ENCODE data around the gene GABARAPL2.

The GABARAPL2 gene

GRCh38 chr16:75566040-75566757 is at the start of gene GABARAPL2:
Gene GABARAPL2, plus strand, starts transcription at chr16:75566379. Its CDS starts 108 bp downstream, at chr16:75566487.
- H3K4me1 ChIP-seq (ENCODE audit: insufficient read depth, low read length): peaks cover 13% of the 10 kb centered on the region
- H3K9ac ChIP-seq (ENCODE audit: low read depth, low read length): peak within 1 kb of the TSS; percentile 97
- H3K36me3 ChIP-seq (ENCODE audit: insufficient read depth, low read length): peaks cover 14% of the 10 kb centered on the region
- H3K9me3 ChIP-seq (ENCODE audit: control insufficient read depth, insufficient read depth, low read length): no peaks in the 10 kb centered on the region

GRCh38 chr16:75519175-75519574 is 47.0 kb upstream of the GABARAPL2 start:
- H3K36me3 ChIP-seq (ENCODE audit: insufficient read depth, low read length): no peaks in the 10 kb centered on the region
- H3K9me3 ChIP-seq (ENCODE audit: control insufficient read depth, insufficient read depth, low read length): no peaks in the 10 kb centered on the region
- no peaks in the 10 kb centered on the region for H3K4me1 ChIP-seq (ENCODE audit: insufficient read depth, low read length)
- H3K9ac ChIP-seq (ENCODE audit: low read depth, low read length): no peak overlapping the region

GRCh38 chr16:75526032-75526790 is 40.0 kb upstream of the GABARAPL2 start:
- H3K36me3 ChIP-seq (ENCODE audit: insufficient read depth, low read length): no peaks in the 10 kb centered on the region

GRCh38 chr16:75527825-75528299 is 38.3 kb upstream of the GABARAPL2 start:
- Histone ChIP-seq H3K9me3 (ENCODE audit: control insufficient read depth, insufficient read depth, low read length) (no peaks in the 10 kb centered on the region), H3K9ac (ENCODE audit: low read depth, low read length) (no peak overlapping the region), H3K36me3 (ENCODE audit: insufficient read depth, low read length) (no peaks in the 10 kb centered on the region), H3K4me1 (ENCODE audit: insufficient read depth, low read length) (no peaks in the 10 kb centered on the region)

More at GRCh38 chr16:75526032-75526790, 40.0 kb upstream of the GABARAPL2 start:
- no peaks in the 10 kb centered on the region for H3K9me3 ChIP-seq (ENCODE audit: control insufficient read depth, insufficient read depth, low read length)
- H3K4me1 ChIP-seq (ENCODE audit: insufficient read depth, low read length): no peaks in the 10 kb centered on the region
- H3K9ac ChIP-seq (ENCODE audit: low read depth, low read length): no peak overlapping the region

GRCh38 chr16:75529056-75529905 is 36.9 kb upstream of the GABARAPL2 start:
- Histone ChIP-seq H3K36me3 (ENCODE audit: insufficient read depth, low read length) (no peaks in the 10 kb centered on the region), H3K9me3 (ENCODE audit: control insufficient read depth, insufficient read depth, low read length) (no peaks in the 10 kb centered on the region), H3K4me1 (ENCODE audit: insufficient read depth, low read length) (no peaks in the 10 kb centered on the region), H3K9ac (ENCODE audit: low read depth, low read length) (no peak overlapping the region)

GRCh38 chr16:75529959-75530358 is 36.2 kb upstream of the GABARAPL2 start:
- H3K36me3 ChIP-seq (ENCODE audit: insufficient read depth, low read length): no peaks in the 10 kb centered on the region

GRCh38 chr16:75532142-75532765 is 33.9 kb upstream of the GABARAPL2 start:
- Histone ChIP-seq H3K9ac (ENCODE audit: low read depth, low read length) (no peak overlapping the region), H3K36me3 (ENCODE audit: insufficient read depth, low read length) (no peaks in the 10 kb centered on the region), H3K4me1 (ENCODE audit: insufficient read depth, low read length) (no peaks in the 10 kb centered on the region; the same call in 1 of the 2 replicates), H3K9me3 (ENCODE audit: control insufficient read depth, insufficient read depth, low read length) (no peaks in the 10 kb centered on the region)

More at GRCh38 chr16:75529959-75530358, 36.2 kb upstream of the GABARAPL2 start:
- Histone ChIP-seq H3K9me3 (ENCODE audit: control insufficient read depth, insufficient read depth, low read length) (no peaks in the 10 kb centered on the region), H3K9ac (ENCODE audit: low read depth, low read length) (no peak overlapping the region), H3K4me1 (ENCODE audit: insufficient read depth, low read length) (no peaks in the 10 kb centered on the region)

- H3K9me3 ChIP-seq (ENCODE audit: control insufficient read depth, insufficient read depth, low read length): no peaks in the 10 kb centered on the region
Measured at GRCh38 chr16:75532791-75533190, 33.4 kb upstream of the GABARAPL2 start.

GRCh38 chr16:75534560-75535205 is 31.5 kb upstream of the GABARAPL2 start:
- Histone ChIP-seq H3K9ac (ENCODE audit: low read depth, low read length) (no peak overlapping the region), H3K36me3 (ENCODE audit: insufficient read depth, low read length) (no peaks in the 10 kb centered on the region), H3K4me1 (ENCODE audit: insufficient read depth, low read length) (no peaks in the 10 kb centered on the region; the same call in 1 of the 2 replicates), H3K9me3 (ENCODE audit: control insufficient read depth, insufficient read depth, low read length) (no peaks in the 10 kb centered on the region)

More at GRCh38 chr16:75532791-75533190, 33.4 kb upstream of the GABARAPL2 start:
- H3K4me1 ChIP-seq (ENCODE audit: insufficient read depth, low read length): no peaks in the 10 kb centered on the region; the same call in 1 of the 2 replicates
- H3K9ac ChIP-seq (ENCODE audit: low read depth, low read length): no peak overlapping the region
- H3K36me3 ChIP-seq (ENCODE audit: insufficient read depth, low read length): no peaks in the 10 kb centered on the region

GRCh38 chr16:75535211-75535843 is 30.9 kb upstream of the GABARAPL2 start:
- Histone ChIP-seq H3K36me3 (ENCODE audit: insufficient read depth, low read length) (no peaks in the 10 kb centered on the region), H3K9ac (ENCODE audit: low read depth, low read length) (no peak overlapping the region), H3K4me1 (ENCODE audit: insufficient read depth, low read length) (no peaks in the 10 kb centered on the region; the same call in 1 of the 2 replicates), H3K9me3 (ENCODE audit: control insufficient read depth, insufficient read depth, low read length) (no peaks in the 10 kb centered on the region)

GRCh38 chr16:75535901-75536300 is 30.3 kb upstream of the GABARAPL2 start, which contains the start of gene CHST5:
Gene CHST5, minus strand, starts transcription at chr16:75536108. Its CDS starts 5,724 bp downstream, at chr16:75530384.
- Histone ChIP-seq H3K9me3 (ENCODE audit: control insufficient read depth, insufficient read depth, low read length) (no peaks in the 10 kb centered on the region), H3K4me1 (ENCODE audit: insufficient read depth, low read length) (no peaks in the 10 kb centered on the region; the same call in 1 of the 2 replicates), H3K9ac (ENCODE audit: low read depth, low read length) (no peak within 1 kb of the TSS), H3K36me3 (ENCODE audit: insufficient read depth, low read length) (no peaks in the 10 kb centered on the region)

GRCh38 chr16:75537776-75538175 is 28.4 kb upstream of the GABARAPL2 start:
- no peaks in the 10 kb centered on the region; the same call in 1 of the 2 replicates for H3K4me1 ChIP-seq (ENCODE audit: insufficient read depth, low read length)
- H3K36me3 ChIP-seq (ENCODE audit: insufficient read depth, low read length): no peaks in the 10 kb centered on the region
- no peaks in the 10 kb centered on the region for H3K9me3 ChIP-seq (ENCODE audit: control insufficient read depth, insufficient read depth, low read length)
- no peak overlapping the region for H3K9ac ChIP-seq (ENCODE audit: low read depth, low read length)
